ENCODE results near the gene GTF3C5.

- TF ChIP-seq CTCF (IDR thresholded peaks at IDR 0.05) = no peak
- TF ChIP-seq EZH2phosphoT487 (IDR thresholded peaks at IDR 0.05) = no peak
Measured at GRCh38 chr9:133044661-133045060, 13.9 kb downstream of the GTF3C5 start.
